HG03460 (cell line): ENCODE data around the gene TVP23A.
"Not testable (repeated sequence)": the region's sequence is repeated elsewhere in the genome, so short reads cannot be mapped to it uniquely, and the experiment has no call there.

Experiments
- ATAC-seq: cut with Tn5 transposase; IDR thresholded peaks from one replicate; pipeline ENCODE4 v1.9.1; 2021; ENCODE audit not compliant: unreplicated experiment

The TVP23A gene

DNA sequence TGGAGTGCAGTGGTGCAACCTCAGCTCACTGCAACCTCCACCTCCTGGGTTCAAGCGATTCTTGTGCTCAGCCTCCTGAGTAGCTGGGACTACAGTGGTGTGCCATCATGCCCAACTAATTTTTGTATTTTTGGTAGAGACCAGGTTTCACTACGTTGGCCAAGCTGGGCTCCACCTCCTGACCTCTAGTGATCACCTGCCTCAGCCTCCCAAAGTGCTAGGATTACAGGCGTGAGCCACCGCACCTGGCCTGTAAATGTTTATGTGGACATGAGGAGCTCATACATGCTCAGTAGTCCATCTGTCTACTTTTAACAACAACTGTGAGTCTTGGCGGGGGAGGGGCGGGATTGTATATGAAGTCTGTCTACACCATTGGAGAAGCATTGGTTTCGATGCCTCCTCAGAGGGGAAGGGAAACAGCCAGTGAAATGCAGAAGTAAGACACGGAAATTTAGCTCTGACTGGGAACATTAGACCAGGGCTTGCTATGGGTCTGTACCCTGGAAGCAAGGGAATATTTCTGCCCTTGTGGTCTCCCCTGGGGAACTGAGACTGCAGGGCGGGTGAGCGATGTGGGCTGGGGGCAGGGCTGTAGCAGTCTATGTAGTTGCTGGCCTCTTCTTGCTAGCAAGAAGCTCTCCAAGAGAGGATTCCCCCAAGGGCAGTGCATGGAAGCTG, 65.6 kb downstream of the TVP23A start:
- peak; percentile 65 for ATAC-seq

DNA sequence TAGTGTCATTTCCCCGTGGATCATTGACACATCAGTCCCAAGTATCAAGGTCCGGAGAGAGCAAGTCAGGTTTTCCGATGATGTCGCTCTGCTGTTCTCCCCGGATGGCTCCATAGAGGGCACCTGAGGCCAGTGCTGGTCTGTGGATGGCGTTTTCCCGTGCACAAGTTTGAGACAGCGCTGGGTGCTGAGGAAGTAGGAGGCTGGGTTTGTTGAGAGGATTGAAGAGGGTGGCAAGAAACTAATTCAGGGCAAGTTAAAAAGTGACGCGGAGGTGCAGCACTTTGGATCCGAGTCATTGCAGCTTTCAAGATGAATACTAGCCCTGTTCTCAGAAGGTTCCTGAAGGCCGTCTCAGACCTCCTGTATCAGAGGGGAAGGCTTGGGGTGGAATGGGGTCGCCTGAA, 67.3 kb downstream of the TVP23A start:
- no peak for ATAC-seq

DNA sequence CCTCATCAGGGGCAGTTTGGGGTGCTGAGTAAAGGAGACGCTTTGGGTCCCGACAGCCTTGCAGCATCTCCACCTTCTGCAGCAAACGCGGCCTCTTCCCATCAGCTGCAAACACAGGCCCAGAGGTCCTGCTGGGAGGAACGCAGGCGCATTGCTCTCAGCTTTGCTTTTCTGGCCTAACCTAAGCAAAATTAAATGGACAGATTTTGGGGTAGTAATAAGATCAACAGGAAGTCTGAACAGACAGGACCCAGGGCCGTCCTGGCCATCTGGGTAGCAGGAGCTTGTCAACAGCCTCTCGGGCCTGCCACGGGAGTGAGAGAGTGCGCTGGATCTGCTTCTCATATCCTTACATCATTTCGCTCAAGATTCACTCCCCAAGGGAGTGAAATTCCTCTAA, 67.8 kb downstream of the TVP23A start:
- no peak for ATAC-seq

- ATAC-seq: no peak
These were observed 72.8 kb downstream of the TVP23A start for GRCh38 chr16:10745841-10746240.

GRCh38 chr16:10744370-10745030, 74.1 kb downstream of the TVP23A start:
- ATAC-seq: no peak

DNA sequence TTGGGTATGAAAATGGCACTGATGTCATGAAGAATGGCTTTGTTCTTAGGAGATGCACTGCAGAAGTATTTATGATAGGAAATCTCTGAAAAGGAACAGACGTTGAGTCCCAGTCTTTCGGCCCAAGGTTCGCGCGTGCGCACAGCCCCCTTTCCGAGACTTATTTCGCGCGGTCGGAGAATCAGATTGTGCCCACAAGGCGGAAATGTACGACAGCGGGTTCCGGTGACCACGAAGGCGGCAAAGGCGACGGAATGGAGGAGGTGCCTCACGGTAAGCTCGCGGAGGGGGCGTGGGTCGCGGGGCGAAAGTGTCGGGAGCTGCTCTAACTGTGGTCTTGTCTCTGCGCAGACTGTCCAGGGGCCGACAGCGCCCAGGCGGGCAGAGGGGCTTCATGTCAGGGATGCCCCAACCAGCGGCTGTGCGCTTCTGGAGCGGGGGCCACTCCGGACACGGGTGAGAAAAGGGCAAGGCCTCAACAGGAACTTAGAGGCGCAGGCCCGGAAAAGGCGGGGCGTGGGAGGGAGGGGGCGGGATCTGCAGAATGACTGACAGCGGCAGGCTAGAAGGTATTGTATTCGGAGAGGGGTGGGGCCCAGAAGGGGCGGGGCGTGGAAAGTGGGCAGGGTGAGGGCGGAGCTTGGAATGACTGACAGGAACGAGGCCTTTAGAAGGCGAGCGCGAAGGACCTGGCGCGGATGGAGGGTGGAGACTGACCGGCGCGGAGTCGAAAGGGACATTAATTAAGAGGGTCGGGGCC, 74.8 kb downstream of the TVP23A start, which contains the start of gene NUBP1:
NUBP1 (plus strand) TSS at position 233 of the 760 bp plus-strand sequence; CDS start at position 255, 22 bp downstream.
- ATAC-seq: peak; percentile 83

DNA sequence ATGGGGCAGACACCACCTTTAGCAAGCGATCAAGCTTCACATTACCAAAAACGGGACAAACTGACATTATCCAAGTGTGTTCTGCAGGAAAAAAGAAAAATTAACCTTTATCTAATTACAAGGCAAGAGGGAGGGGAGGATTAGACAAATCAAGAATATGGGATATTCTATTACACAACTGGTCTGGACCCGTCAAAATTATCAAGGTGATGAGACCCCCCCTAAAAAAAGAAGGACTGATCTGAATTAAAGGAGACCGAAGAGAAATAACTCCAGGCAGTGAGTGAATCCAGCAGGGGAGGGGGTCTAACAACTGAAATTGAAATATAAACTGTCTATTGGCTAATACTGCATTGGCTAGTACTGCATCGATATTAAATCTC, 75.4 kb downstream of the TVP23A start:
- ATAC-seq: no peak

DNA sequence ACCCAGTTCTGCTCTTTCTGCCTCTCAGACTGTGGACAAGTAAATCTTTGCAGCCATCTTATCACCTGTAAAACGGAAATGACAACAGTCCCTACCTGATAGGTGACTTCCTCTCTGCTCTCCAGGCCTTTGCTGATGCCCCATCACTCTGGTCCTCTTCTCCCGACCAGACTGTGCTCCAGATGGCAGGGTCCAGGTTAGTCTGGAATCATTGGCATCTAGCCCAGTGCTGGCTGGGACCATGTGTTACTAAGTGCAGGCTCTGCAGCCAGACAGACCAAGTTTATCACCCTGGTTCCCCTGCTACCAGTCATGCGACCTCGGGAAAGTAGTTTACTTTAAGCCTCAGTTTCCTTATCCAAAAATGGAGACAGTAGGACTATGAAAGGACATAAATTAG, 76.8 kb downstream of the TVP23A start:
- ATAC-seq: no peak

- ATAC-seq: not testable (repeated sequence)
These were observed 77.3 kb downstream of the TVP23A start for GRCh38 chr16:10741249-10741648.

DNA sequence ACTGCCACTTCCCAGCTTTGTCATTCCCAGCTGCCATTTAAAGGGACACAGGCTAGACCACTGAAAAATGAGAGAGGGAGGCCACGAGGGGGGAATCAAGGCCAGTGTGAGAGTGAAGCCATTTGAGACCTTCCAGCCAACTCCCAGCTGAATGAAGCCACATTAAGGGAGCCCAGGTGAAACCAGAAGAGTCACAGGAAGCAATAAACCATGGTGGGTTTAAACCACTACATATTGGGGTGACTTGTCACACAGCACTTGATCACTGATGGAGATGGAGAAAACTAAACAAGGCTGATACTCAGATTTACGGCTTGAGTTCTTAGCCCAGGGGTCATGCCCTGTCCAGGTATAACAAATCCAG, 77.8 kb downstream of the TVP23A start:
- no peak for ATAC-seq

GRCh38 chr16:10740000-10740844, 78.4 kb downstream of the TVP23A start:
- no peak for ATAC-seq

GRCh38 chr16:10738231-10739077, 80.1 kb downstream of the TVP23A start:
- ATAC-seq: peak; percentile 81

GRCh38 chr16:10737068-10737625, 81.4 kb downstream of the TVP23A start:
- ATAC-seq: peak; percentile 39

GRCh38 chr16:10731790-10732189, 86.8 kb downstream of the TVP23A start:
- no peak for ATAC-seq

DNA sequence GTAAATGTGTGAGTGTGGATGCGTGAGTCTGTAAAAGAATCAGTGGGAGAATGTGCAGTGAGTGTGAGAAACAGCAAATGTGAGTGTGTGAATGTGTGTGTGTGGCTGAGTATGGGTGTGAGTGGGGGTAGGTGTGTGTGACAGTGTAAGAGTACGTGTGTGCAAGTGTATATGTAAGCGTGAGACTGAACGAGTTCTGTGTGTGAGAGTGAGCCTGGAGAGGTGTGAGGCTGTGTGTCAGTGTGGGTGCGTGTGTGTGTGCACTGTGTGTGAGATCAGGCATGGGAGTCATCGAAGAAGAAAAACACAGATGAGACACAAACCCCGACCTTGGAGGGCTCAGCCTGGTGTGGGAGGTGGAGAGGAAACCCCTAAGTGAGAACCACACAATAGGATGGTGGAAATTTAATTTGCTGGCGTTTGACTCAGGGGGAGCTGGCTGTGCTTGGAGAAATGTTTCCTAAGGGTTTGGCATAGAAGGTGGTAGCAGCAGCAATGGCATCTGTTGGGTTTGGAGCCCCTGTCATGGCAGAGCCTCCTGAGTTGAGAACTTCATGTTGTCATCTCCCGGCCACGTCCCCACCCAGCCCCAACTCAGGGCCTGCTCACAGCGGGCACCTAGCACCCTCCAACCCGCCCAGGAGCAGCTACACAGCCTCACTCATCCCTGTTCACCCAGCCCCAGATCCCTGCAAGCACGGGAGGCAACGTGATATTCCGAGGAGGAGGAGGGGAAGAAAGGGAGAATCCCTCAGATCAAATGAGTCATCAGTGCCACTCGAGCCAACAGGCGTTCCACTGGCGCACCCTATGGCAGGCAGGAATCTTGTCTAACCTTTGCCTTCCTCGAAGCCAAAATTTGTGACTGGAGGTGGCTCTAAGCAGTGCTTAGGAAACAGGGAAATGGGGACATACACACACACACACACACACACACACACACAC, 89.2 kb downstream of the TVP23A start:
- no peak for ATAC-seq

GRCh38 chr16:10728003-10728887, 90.3 kb downstream of the TVP23A start:
- no peak for ATAC-seq
